ENCODE results near the gene SUN2.

Gene SUN2

GRCh38 chr22:38739300-38740055, 16.3 kb downstream of the SUN2 start:
- no peak for DNase-seq
- in situ Hi-C loops (cut with MboI; ENCODE audit: low pct_unique_long_range_greater_than_20kb, low sequenced_read_pairs), result no loop called here

- DNase-seq, result no peak
- in situ Hi-C loops (cut with MboI; ENCODE audit: low pct_unique_long_range_greater_than_20kb, low sequenced_read_pairs), result no loop called here
These were observed 17.2 kb downstream of the SUN2 start for GRCh38 chr22:38738475-38739070.

GRCh38 chr22:38737302-38738060, 18.3 kb downstream of the SUN2 start:
- in situ Hi-C loops (cut with MboI; ENCODE audit: low pct_unique_long_range_greater_than_20kb, low sequenced_read_pairs), result no loop called here
- no peak for DNase-seq

- no peak for DNase-seq
- in situ Hi-C loops (cut with MboI; ENCODE audit: low pct_unique_long_range_greater_than_20kb, low sequenced_read_pairs), result no loop called here
These were observed 19.6 kb downstream of the SUN2 start for GRCh38 chr22:38736257-38736570.

- in situ Hi-C loops (cut with MboI; ENCODE audit: low pct_unique_long_range_greater_than_20kb, low sequenced_read_pairs), result no loop called here
These were observed 20.1 kb downstream of the SUN2 start for GRCh38 chr22:38735465-38736256.

GRCh38 chr22:38735126-38735464, 20.7 kb downstream of the SUN2 start:
- no peak for DNase-seq
- in situ Hi-C loops (cut with MboI; ENCODE audit: low pct_unique_long_range_greater_than_20kb, low sequenced_read_pairs), result no loop called here

More at GRCh38 chr22:38735465-38736256, 20.1 kb downstream of the SUN2 start:
- DNase-seq, result no peak

GRCh38 chr22:38734421-38735100, 21.2 kb downstream of the SUN2 start:
- in situ Hi-C loops (cut with MboI; ENCODE audit: low pct_unique_long_range_greater_than_20kb, low sequenced_read_pairs), result no loop called here
- DNase-seq, result no peak

- in situ Hi-C loops (cut with MboI; ENCODE audit: low pct_unique_long_range_greater_than_20kb, low sequenced_read_pairs), result no loop called here
- DNase-seq, result no peak
These were observed 21.9 kb downstream of the SUN2 start for GRCh38 chr22:38733724-38734381.

GRCh38 chr22:38733329-38733723, 22.5 kb downstream of the SUN2 start:
- DNase-seq, result peak; percentile 47

GRCh38 chr22:38732251-38732815, 23.5 kb downstream of the SUN2 start:
- DNase-seq, result no peak
- in situ Hi-C loops (cut with MboI; ENCODE audit: low pct_unique_long_range_greater_than_20kb, low sequenced_read_pairs), result no loop called here

More at GRCh38 chr22:38733329-38733723, 22.5 kb downstream of the SUN2 start:
- in situ Hi-C loops (cut with MboI; ENCODE audit: low pct_unique_long_range_greater_than_20kb, low sequenced_read_pairs), result no loop called here

- in situ Hi-C loops (cut with MboI; ENCODE audit: low pct_unique_long_range_greater_than_20kb, low sequenced_read_pairs), result no loop called here
- DNase-seq, result no peak
These were observed 24.1 kb downstream of the SUN2 start for GRCh38 chr22:38731703-38732161.

GRCh38 chr22:38730411-38730871, 25.4 kb downstream of the SUN2 start:
- in situ Hi-C loops (cut with MboI; ENCODE audit: low pct_unique_long_range_greater_than_20kb, low sequenced_read_pairs), result no loop called here
- DNase-seq, result no peak

GRCh38 chr22:38729946-38730345, 25.9 kb downstream of the SUN2 start:
- in situ Hi-C loops (cut with MboI; ENCODE audit: low pct_unique_long_range_greater_than_20kb, low sequenced_read_pairs), result no loop called here
- DNase-seq, result no peak

- in situ Hi-C loops (cut with MboI; ENCODE audit: low pct_unique_long_range_greater_than_20kb, low sequenced_read_pairs), result no loop called here
- no peak for DNase-seq
These were observed 26.7 kb downstream of the SUN2 start for GRCh38 chr22:38728871-38729796.

GRCh38 chr22:38727530-38728451, 28.0 kb downstream of the SUN2 start:
- in situ Hi-C loops (cut with MboI; ENCODE audit: low pct_unique_long_range_greater_than_20kb, low sequenced_read_pairs), result no loop called here
- no peak for DNase-seq

- in situ Hi-C loops (cut with MboI; ENCODE audit: low pct_unique_long_range_greater_than_20kb, low sequenced_read_pairs), result no loop called here
These were observed 28.7 kb downstream of the SUN2 start for GRCh38 chr22:38727123-38727522.

More at GRCh38 chr22:38727123-38727522, 28.7 kb downstream of the SUN2 start:
- DNase-seq, result no peak

All from KBM-7 (cell line).